ENCODE data around the gene SELENOO.
A peak's percentile ranks its signal among the peaks of the same experiment; 100 is the strongest.

The SELENOO gene

GRCh38 chr22:50197000-50197800, 3.6 kb upstream of the SELENOO start:
- no peak overlapping the region for H3K4me3 ChIP-seq (ENCODE audit: control insufficient read depth, low read depth, low read length)
- no peak for TF ChIP-seq CTCF (IDR thresholded peaks at IDR 0.05; ENCODE audit: control insufficient read depth, insufficient read depth, low read depth, low read length, missing control alignments)
- DNase-seq (ENCODE audit: low read depth), result no peak

GRCh38 chr22:50197856-50198623, 2.8 kb upstream of the SELENOO start:
- DNase-seq (ENCODE audit: low read depth), result no peak
- H3K4me3 ChIP-seq (ENCODE audit: control insufficient read depth, low read depth, low read length), result no peak overlapping the region
- no peak for TF ChIP-seq CTCF (IDR thresholded peaks at IDR 0.05; ENCODE audit: control insufficient read depth, insufficient read depth, low read depth, low read length, missing control alignments)

GRCh38 chr22:50198624-50199017, 2.2 kb upstream of the SELENOO start:
- TF ChIP-seq CTCF (IDR thresholded peaks at IDR 0.05; ENCODE audit: control insufficient read depth, insufficient read depth, low read depth, low read length, missing control alignments), result no peak

GRCh38 chr22:50199251-50199721, 1.5 kb upstream of the SELENOO start:
- no peak overlapping the region for H3K4me3 ChIP-seq (ENCODE audit: control insufficient read depth, low read depth, low read length)
- no peak for TF ChIP-seq CTCF (IDR thresholded peaks at IDR 0.05; ENCODE audit: control insufficient read depth, insufficient read depth, low read depth, low read length, missing control alignments)
- no peak for DNase-seq (ENCODE audit: low read depth)

More at GRCh38 chr22:50198624-50199017, 2.2 kb upstream of the SELENOO start:
- no peak overlapping the region for H3K4me3 ChIP-seq (ENCODE audit: control insufficient read depth, low read depth, low read length)
- no peak for DNase-seq (ENCODE audit: low read depth)

- TF ChIP-seq CTCF (IDR thresholded peaks at IDR 0.05; ENCODE audit: control insufficient read depth, insufficient read depth, low read depth, low read length, missing control alignments), result no peak
- DNase-seq (ENCODE audit: low read depth), result no peak
- peak overlapping the region; percentile 86 for H3K4me3 ChIP-seq (ENCODE audit: control insufficient read depth, low read depth, low read length)
These were observed 866 bp upstream of the SELENOO start for GRCh38 chr22:50199829-50200460.
